ENCODE data around the gene OPHN1.

The OPHN1 gene

DNA sequence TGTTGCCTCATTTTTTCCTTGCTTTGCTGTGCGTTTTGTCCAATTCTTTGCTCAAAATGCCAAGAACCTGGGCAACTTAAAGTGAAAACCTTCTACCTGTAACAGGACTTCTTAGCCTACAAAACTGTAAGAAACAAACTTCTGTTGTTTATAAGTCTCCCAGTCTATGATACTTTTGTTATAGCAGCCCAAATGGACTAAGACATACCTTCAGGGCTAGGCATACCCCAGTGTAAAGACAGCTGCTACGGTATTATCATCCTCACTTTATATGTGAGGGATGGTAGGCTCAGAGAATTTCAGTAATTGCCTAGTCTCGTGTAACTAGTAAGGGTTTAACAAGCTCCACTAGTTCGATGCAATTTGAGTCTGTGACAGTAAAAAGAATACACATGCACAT is 6.0 kb upstream of the OPHN1 start:
- Mint-ChIP-seq H3K4me3 (no peak overlapping the region), H3K27ac (no peak overlapping the region), H3K4me1 (ENCODE audit: low read depth) (no peaks in the 10 kb centered on the region), H3K27me3 (peaks cover 6% of the 10 kb centered on the region), H3K36me3 (ENCODE audit: low read depth) (no peaks in the 10 kb centered on the region), H3K9me3 (no peaks in the 10 kb centered on the region)
- intact Hi-C loops (cut with micrococcal nuclease), result no loop called here

DNA sequence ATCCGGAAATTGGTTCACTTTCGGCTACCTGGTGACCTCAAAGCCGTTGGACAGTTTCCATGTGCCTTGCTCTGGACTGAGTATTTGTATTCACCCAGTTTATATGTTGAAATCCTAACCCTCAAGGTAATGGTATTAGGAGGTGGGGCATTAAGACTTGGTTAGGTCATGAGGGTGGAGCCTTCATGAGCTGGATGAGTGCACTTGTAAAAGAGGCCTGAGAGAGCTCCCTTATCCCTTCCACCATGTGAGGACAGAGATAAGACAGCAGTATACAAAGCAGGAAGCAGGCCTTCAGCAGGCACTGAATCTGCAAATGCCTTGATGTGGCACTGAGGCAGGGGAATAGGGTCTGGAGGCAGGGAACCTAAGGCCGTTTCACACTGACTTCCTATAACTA is 5.3 kb upstream of the OPHN1 start:
- H3K4me3 Mint-ChIP-seq, result no peak overlapping the region
- H3K27me3 Mint-ChIP-seq, result peaks cover 8% of the 10 kb centered on the region
- H3K9me3 Mint-ChIP-seq, result no peaks in the 10 kb centered on the region
- H3K27ac Mint-ChIP-seq, result no peak overlapping the region
- intact Hi-C loops (cut with micrococcal nuclease), result no loop called here
- H3K36me3 Mint-ChIP-seq (ENCODE audit: low read depth), result peaks cover 3% of the 10 kb centered on the region
- H3K4me1 Mint-ChIP-seq (ENCODE audit: low read depth), result peaks cover 5% of the 10 kb centered on the region

DNA sequence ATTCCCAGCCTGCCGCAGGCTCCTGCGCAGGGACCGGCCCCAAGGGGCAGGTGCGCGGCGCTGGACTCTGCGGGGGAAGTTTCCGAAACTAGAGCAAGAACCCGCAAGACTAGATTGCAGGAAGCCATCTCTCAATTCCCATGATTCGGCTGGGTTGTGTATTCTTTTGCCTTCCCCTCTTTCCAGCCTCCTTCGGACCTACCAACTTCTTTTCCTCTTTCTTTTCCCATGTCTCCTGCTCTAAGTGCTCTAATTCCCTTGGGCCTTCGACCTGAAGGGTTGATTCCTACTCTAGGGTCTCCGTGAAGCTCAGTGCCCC is 645 bp upstream of the OPHN1 start:
- Mint-ChIP-seq H3K27ac (peak overlapping the region; percentile 91), H3K9me3 (no peaks in the 10 kb centered on the region), H3K4me1 (ENCODE audit: low read depth) (peaks cover 19% of the 10 kb centered on the region), H3K4me3 (peak overlapping the region; percentile 90), H3K36me3 (ENCODE audit: low read depth) (peaks cover 14% of the 10 kb centered on the region), H3K27me3 (peaks cover 8% of the 10 kb centered on the region)
- intact Hi-C loops (cut with micrococcal nuclease), result loop anchor here (5.0 kb wide), 1 partner anchor 63 kb away; the partner anchor contains the start of gene YIPF6

DNA sequence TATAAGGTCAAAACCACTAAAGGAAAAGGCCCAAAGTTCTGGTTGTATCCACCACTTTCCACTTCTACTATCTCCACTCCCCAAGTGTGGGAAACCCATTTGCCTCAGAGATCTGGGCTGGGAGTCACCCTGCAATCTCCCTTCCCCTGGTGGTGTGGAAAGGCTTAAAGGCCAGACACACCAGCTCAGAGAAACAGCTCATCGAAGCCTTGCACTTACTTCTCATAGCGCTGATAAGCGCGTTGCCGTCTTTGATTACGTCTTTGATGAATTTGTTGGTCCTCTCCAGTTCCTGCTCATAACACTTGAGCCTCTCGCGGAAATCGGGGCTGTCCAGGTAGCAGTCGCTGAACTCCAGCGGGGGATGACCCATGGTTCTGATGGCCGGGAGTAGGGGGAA is 647 bp downstream of the OPHN1 start:
- peak overlapping the region; percentile 91 for H3K27ac Mint-ChIP-seq
- H3K9me3 Mint-ChIP-seq, result no peaks in the 10 kb centered on the region
- peaks cover 19% of the 10 kb centered on the region for H3K4me1 Mint-ChIP-seq (ENCODE audit: low read depth)
- H3K27me3 Mint-ChIP-seq, result peaks cover 8% of the 10 kb centered on the region
- peaks cover 14% of the 10 kb centered on the region for H3K36me3 Mint-ChIP-seq (ENCODE audit: low read depth)
- peak overlapping the region; percentile 90 for H3K4me3 Mint-ChIP-seq
- intact Hi-C loops (cut with micrococcal nuclease), result loop anchor here (5.0 kb wide), 1 partner anchor 65 kb away; the partner anchor contains the start of gene YIPF6

DNA sequence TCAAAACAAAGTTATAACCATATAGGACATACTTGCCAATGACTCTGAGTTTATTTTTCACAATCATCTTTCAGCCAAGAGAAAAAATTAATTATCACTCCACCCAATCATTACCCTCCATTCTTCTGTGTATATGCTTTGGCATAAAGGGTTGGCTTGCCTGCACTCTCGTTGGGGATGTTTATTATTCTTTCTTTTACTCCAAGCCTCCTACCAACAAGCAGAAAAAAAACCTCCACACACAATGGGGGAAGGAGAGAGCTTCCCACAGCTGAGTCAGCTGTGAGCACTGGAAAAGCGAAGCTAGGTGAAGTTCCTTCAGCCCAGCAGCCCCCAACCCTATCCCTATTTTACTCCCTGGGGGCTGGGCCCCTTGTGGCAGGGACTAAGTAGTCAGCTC is 1.5 kb downstream of the OPHN1 start:
- H3K27me3 Mint-ChIP-seq, result peaks cover 8% of the 10 kb centered on the region
- intact Hi-C loops (cut with micrococcal nuclease), result loop anchor here (5.0 kb wide), 1 partner anchor 65 kb away; the partner anchor contains the start of gene YIPF6
- no peaks in the 10 kb centered on the region for H3K9me3 Mint-ChIP-seq
- H3K36me3 Mint-ChIP-seq (ENCODE audit: low read depth), result peaks cover 14% of the 10 kb centered on the region
- H3K4me1 Mint-ChIP-seq (ENCODE audit: low read depth), result peaks cover 19% of the 10 kb centered on the region
- H3K4me3 Mint-ChIP-seq, result no peak overlapping the region
- H3K27ac Mint-ChIP-seq, result no peak overlapping the region

DNA sequence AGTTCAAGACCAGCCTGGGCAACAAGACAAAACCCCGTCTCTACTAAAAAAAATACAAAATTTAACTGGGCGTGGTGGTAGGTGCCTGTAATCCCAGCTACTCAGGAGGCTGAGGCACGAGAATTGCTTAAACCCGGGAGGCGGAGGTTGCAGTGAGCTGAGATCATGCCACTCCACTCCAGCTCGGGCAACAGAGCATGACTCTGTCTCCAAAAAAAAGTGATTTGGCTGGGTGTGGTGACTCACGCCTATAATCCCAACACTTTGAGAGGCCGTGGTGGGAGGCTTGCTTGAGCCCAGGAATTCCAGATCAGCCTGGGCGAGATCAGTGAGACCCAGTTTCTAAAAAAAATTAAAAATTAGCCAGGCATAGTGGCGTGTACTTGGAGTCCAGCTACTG is 4.1 kb downstream of the OPHN1 start:
- H3K9me3 Mint-ChIP-seq, result no peaks in the 10 kb centered on the region
- intact Hi-C loops (cut with micrococcal nuclease), result no loop called here
- H3K36me3 Mint-ChIP-seq (ENCODE audit: low read depth), result peaks cover 14% of the 10 kb centered on the region
- no peak overlapping the region for H3K4me3 Mint-ChIP-seq
- H3K4me1 Mint-ChIP-seq (ENCODE audit: low read depth), result peaks cover 17% of the 10 kb centered on the region
- peaks cover 2% of the 10 kb centered on the region for H3K27me3 Mint-ChIP-seq
- no peak overlapping the region for H3K27ac Mint-ChIP-seq

DNA sequence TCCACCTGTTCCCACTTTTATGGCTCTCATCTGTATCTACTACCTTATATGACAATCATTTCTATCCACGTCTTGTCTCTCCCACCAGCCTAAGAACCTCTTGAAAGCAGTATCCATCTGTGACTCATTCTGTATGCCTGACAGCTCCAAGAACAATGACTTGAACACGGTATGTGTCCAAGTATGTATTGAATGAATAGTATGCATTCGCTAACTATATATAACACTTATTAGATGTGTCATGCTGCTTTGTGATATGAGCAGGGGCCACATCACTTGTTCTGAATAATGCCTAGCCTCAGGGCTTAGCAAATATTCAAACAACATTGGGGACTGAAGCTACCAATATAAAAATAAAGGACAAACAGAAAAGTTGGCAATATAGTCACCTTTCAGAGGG is 4.9 kb downstream of the OPHN1 start:
- Mint-ChIP-seq H3K4me3 (no peak overlapping the region), H3K27ac (no peak overlapping the region), H3K36me3 (ENCODE audit: low read depth) (peaks cover 9% of the 10 kb centered on the region), H3K4me1 (ENCODE audit: low read depth) (peaks cover 13% of the 10 kb centered on the region), H3K9me3 (no peaks in the 10 kb centered on the region), H3K27me3 (no peaks in the 10 kb centered on the region)
- intact Hi-C loops (cut with micrococcal nuclease), result no loop called here

DNA sequence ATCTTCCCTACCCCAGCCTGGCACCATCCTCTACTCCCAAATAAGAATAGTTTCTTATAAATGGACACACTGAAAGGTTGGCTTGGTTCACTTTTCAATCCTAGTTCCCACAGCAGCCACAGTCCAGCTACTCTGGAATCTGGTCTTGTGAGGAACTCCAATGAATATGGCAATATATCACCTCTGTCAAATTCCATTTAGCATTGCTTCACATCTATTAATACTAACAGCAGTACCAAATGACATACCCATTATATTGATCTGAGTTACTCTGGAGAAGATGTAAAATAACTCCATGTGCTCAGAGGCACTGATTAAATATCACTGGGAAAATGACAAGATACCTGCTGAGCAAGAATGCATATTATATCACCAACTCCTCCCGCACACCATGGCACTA is 8.6 kb downstream of the OPHN1 start:
- Mint-ChIP-seq H3K9me3 (no peaks in the 10 kb centered on the region), H3K27me3 (no peaks in the 10 kb centered on the region)

DNA sequence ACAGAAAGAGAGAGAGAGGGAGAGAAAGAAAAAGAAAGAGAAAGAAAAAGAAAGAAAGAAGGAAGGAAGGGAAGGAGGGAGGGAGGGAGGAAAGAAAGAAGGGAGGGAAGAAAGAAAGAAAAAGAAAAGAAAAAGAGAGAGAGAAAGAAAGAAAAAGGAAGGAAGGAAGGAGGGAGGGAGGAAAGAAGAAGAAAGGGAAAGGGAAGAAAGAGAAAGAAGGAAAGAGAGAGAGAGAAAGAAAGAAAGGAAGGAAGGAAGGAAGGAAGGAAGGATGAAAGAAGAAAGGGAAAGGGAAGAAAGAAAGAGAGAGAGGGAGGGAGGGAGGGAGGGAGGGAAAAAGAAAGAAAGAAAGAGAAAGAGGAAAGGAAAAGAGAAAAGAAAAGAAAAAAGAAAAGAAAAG is 10.8 kb downstream of the OPHN1 start:
- H3K4me1 Mint-ChIP-seq (ENCODE audit: low read depth), result peaks cover 26% of the 10 kb centered on the region
- no peaks in the 10 kb centered on the region for H3K9me3 Mint-ChIP-seq
- no peaks in the 10 kb centered on the region for H3K36me3 Mint-ChIP-seq (ENCODE audit: low read depth)
- no peak overlapping the region for H3K4me3 Mint-ChIP-seq
- H3K27ac Mint-ChIP-seq, result no peak overlapping the region
- H3K27me3 Mint-ChIP-seq, result no peaks in the 10 kb centered on the region
- intact Hi-C loops (cut with micrococcal nuclease), result no loop called here

More for the DNA sequence above, 8.6 kb downstream of the OPHN1 start:
- Mint-ChIP-seq H3K4me1 (ENCODE audit: low read depth) (peaks cover 20% of the 10 kb centered on the region), H3K36me3 (ENCODE audit: low read depth) (no peaks in the 10 kb centered on the region), H3K27ac (no peak overlapping the region), H3K4me3 (no peak overlapping the region)
- intact Hi-C loops (cut with micrococcal nuclease), result no loop called here

DNA sequence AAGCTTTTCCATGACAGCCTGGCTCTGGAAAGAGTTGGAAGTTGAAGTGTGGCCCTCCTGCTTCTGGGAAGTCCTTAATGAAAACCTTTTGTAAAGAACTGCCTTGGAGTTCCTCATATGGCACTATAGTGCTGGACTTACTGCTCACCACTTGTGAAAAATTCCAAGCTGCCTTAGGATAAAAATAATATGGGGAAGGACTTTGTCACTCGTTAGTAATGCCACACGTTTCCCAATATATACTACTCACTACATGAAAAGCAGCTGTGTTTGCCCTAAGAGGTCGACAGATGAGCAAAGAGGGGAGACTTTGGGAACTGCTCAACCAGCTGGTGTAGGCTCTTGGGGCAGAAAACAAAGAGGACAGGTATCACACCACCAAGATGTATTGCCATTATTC is 11.7 kb downstream of the OPHN1 start:
- intact Hi-C loops (cut with micrococcal nuclease), result no loop called here
- H3K9me3 Mint-ChIP-seq, result no peaks in the 10 kb centered on the region
- no peaks in the 10 kb centered on the region for H3K36me3 Mint-ChIP-seq (ENCODE audit: low read depth)
- H3K4me3 Mint-ChIP-seq, result no peak overlapping the region
- no peak overlapping the region for H3K27ac Mint-ChIP-seq
- H3K27me3 Mint-ChIP-seq, result no peaks in the 10 kb centered on the region
- H3K4me1 Mint-ChIP-seq (ENCODE audit: low read depth), result peaks cover 26% of the 10 kb centered on the region

DNA sequence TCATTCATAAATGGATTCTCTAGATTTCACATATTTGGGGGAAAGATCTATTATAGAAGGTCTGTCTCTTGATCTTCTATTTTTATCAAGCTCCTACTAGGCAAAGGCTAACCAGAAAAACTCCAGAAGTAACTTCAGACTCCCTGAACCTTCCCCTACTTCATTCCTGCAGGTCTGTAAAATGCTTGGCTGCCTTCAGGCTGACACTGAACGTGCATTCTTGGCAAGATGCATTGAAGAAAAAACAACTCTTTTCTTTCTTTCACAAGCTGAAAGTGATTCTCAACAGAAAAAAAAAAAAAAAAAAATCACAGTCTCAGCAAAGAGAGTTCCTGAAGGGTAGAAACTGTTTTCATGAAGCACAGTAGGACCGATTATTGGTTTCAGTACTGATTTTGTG is 12.7 kb downstream of the OPHN1 start:
- H3K27ac Mint-ChIP-seq, result no peak overlapping the region

DNA sequence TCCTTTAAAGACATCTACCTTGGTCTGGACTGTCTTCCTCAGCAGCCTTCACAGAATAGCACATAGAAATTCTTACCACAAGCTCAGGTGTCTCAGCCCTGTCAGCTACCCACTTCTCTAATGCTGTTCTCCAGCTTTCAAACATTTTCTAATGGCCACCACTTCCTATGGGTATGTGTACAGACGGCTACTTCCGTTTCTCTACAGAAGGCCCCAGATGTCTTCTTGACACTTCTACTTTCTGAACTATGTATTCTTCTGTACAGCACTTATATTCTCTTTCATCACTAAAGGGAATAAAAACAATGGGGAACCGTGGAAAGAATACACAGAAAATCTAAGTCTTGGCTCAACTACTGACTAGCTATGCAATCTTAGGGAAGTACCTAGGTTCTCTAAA is 13.3 kb downstream of the OPHN1 start:
- Mint-ChIP-seq H3K27me3 (no peaks in the 10 kb centered on the region), H3K4me3 (peak overlapping the region; percentile 9), H3K27ac (peak overlapping the region; percentile 70), H3K9me3 (no peaks in the 10 kb centered on the region), H3K36me3 (ENCODE audit: low read depth) (no peaks in the 10 kb centered on the region), H3K4me1 (ENCODE audit: low read depth) (peaks cover 26% of the 10 kb centered on the region)
- intact Hi-C loops (cut with micrococcal nuclease), result no loop called here

More for the DNA sequence above, 12.7 kb downstream of the OPHN1 start:
- no peaks in the 10 kb centered on the region for H3K27me3 Mint-ChIP-seq
- intact Hi-C loops (cut with micrococcal nuclease), result no loop called here
- no peak overlapping the region for H3K4me3 Mint-ChIP-seq
- H3K9me3 Mint-ChIP-seq, result no peaks in the 10 kb centered on the region
- no peaks in the 10 kb centered on the region for H3K36me3 Mint-ChIP-seq (ENCODE audit: low read depth)
- H3K4me1 Mint-ChIP-seq (ENCODE audit: low read depth), result peaks cover 26% of the 10 kb centered on the region

DNA sequence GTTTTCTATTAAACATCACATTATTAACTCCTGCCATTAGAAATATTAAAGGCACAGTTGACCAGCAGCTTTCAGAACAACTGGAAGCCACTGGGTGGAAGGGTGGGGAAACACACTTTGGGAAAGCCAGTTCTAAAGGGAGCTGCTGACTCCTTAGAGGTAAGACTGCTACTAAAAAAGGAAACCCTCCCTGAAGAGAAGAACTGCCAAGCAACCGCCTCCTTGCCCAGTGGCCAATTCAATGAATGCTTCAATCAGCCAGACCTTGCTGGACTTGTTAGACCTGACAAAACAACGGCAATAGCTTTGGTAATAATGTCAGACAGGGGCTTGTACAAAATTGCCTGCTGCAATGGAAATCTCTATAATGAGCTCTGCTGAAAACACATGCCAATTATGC is 15.6 kb downstream of the OPHN1 start:
- no peaks in the 10 kb centered on the region for H3K9me3 Mint-ChIP-seq
- no peak overlapping the region for H3K4me3 Mint-ChIP-seq
- H3K4me1 Mint-ChIP-seq (ENCODE audit: low read depth), result peaks cover 33% of the 10 kb centered on the region
- intact Hi-C loops (cut with micrococcal nuclease), result no loop called here
- H3K36me3 Mint-ChIP-seq (ENCODE audit: low read depth), result no peaks in the 10 kb centered on the region
- no peaks in the 10 kb centered on the region for H3K27me3 Mint-ChIP-seq
- H3K27ac Mint-ChIP-seq, result no peak overlapping the region

DNA sequence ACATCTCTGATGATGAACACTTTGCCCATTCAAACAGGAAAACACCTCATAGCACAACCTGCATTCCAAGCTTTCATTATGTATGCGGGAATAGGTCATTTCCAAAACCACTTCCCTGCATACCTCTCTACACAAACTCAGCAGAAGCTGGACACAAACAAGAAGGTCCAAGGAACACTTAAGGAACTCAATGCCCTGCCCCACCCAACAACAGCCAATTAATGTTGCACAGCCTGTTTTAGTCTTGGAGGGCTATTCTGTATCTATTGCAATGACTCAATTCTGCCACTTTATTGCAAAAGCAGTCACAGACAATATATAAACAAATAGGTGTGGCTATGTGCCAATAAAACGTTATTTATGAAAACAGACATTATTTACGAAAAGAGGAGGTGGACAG is 16.7 kb downstream of the OPHN1 start:
- Mint-ChIP-seq H3K9me3 (no peaks in the 10 kb centered on the region), H3K4me3 (no peak overlapping the region), H3K27me3 (no peaks in the 10 kb centered on the region), H3K27ac (no peak overlapping the region), H3K4me1 (ENCODE audit: low read depth) (peaks cover 23% of the 10 kb centered on the region), H3K36me3 (ENCODE audit: low read depth) (no peaks in the 10 kb centered on the region)
- intact Hi-C loops (cut with micrococcal nuclease), result no loop called here

DNA sequence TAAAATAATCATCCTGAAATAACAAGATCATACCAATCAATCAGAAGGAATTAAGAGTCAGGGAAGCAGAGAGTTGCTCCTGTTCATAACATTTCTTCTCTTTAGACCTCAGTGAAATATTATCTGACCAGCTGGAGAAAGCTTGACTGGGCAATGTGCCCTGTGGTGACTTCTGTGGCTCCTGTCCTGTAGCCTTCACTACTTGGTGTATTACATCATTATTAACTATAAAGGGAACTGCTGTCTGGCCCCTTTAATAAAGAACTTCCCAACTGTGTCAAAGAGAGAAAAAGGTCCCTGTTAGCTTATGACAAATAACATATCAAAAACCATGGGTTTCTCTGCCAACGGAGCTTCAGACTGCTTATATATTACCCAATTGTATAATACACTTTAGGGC is 18.0 kb downstream of the OPHN1 start:
- no peaks in the 10 kb centered on the region for H3K9me3 Mint-ChIP-seq
- peaks cover 19% of the 10 kb centered on the region for H3K4me1 Mint-ChIP-seq (ENCODE audit: low read depth)
- H3K27ac Mint-ChIP-seq, result no peak overlapping the region
- no peak overlapping the region for H3K4me3 Mint-ChIP-seq
- H3K36me3 Mint-ChIP-seq (ENCODE audit: low read depth), result no peaks in the 10 kb centered on the region
- intact Hi-C loops (cut with micrococcal nuclease), result no loop called here
- no peaks in the 10 kb centered on the region for H3K27me3 Mint-ChIP-seq

Data from dendritic cell treated with granulocyte-macrophage colony-stimulating factor and Interleukin-4, amounts not matched to agents 40 ng/mL and 50 ng/mL, for 4 days (primary cell).